GM18870 (cell line): ENCODE results near the gene KRTAP10-2.
"Not testable (repeated sequence)": the region's sequence is repeated elsewhere in the genome, so short reads cannot be mapped to it uniquely, and the experiment has no call there.

ENCODE experiments used
- ATAC-seq: cut with Tn5 transposase; IDR thresholded peaks from one replicate; pipeline ENCODE4 v1.9.1; 2021; ENCODE audit warnings: moderate library complexity; ENCODE audit not compliant: unreplicated experiment

The KRTAP10-2 gene

GRCh38 chr21:44503006-44503889 lies 48.1 kb downstream of the KRTAP10-2 start:
- ATAC-seq, result not testable (repeated sequence)

DNA sequence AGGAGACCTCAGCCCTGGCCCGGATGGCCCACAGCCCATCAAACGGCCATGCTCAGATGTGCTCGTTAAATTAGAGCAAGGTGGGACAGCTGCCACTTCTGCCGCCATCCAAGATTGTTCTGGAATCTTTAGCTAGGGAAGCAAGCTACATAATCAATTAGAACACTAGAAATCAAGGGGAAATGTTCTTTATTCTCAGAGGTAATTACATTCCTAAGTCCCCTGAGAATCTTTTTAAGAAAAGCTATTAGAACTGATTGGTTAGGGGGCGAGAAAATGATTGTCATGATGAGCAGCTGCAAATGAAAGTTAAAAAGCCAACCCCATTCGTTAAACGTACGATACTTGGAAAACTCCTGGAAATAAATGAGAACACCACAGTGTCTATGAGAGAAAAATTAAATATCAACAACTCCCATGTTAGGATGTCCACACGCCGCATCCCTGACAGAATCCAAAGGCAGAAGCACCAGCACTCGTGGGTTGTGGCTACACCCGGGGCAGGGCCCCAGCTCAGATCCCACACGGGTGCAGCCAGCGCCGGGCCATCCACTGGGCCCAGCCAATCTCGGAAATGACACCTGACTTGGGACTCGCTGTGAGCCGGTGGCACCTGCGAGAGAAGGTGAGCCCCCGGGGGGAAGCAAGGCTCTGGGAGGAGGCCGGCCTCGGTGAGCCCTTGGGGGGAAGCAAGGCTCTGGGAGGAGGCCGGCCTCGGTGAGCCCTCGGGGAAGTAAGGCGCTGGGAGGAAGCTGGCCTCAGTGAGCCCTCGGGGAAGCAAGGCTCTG lies 48.9 kb downstream of the KRTAP10-2 start:
- no peak for ATAC-seq
